Cerebellar nuclear complex (tissue), 1 donor: Measurements from ENCODE around the gene BARX1.

Experiments used
- DNase-seq, 2 experiments: peaks; one replicate each; lab custom pipeline; 2025; lab: John Stamatoyannopoulos, UW

Gene BARX1

GRCh38 chr9:93917121-93917853 is 37.9 kb downstream of the BARX1 start:
- DNase-seq, result no peak

- no peak for DNase-seq
Measured at GRCh38 chr9:93916358-93916757, 38.8 kb downstream of the BARX1 start.

- no peak for DNase-seq
Measured at GRCh38 chr9:93911801-93912554, 43.2 kb downstream of the BARX1 start.

GRCh38 chr9:93911136-93911745 is 43.9 kb downstream of the BARX1 start:
- no peak for DNase-seq

GRCh38 chr9:93910598-93910997 is 44.6 kb downstream of the BARX1 start:
- no peak for DNase-seq

- no peak for DNase-seq
Measured at GRCh38 chr9:93910196-93910595, 45.0 kb downstream of the BARX1 start.

- no peak for DNase-seq
Measured at GRCh38 chr9:93909242-93909616, 45.9 kb downstream of the BARX1 start.

GRCh38 chr9:93908591-93909241 is 46.4 kb downstream of the BARX1 start:
- no peak for DNase-seq

- no peak for DNase-seq
Measured at GRCh38 chr9:93907551-93908199, 47.5 kb downstream of the BARX1 start.

- no peak for DNase-seq
Measured at GRCh38 chr9:93906195-93906880, 48.8 kb downstream of the BARX1 start.

- no peak for DNase-seq
Measured at GRCh38 chr9:93905473-93906133, 49.6 kb downstream of the BARX1 start.

- no peak for DNase-seq
Measured at GRCh38 chr9:93904649-93905472, 50.3 kb downstream of the BARX1 start.

GRCh38 chr9:93903886-93904648 is 51.1 kb downstream of the BARX1 start:
- no peak for DNase-seq

GRCh38 chr9:93902780-93903655 is 52.1 kb downstream of the BARX1 start:
- DNase-seq, result no peak

GRCh38 chr9:93902051-93902779 is 52.9 kb downstream of the BARX1 start:
- DNase-seq, result no peak
